GM18498 (cell line): ENCODE data around the gene PAEP.

Experiments
- ATAC-seq: cut with Tn5 transposase; IDR thresholded peaks from one replicate; pipeline ENCODE4 v1.9.1; 2021; ENCODE audit warnings: mild to moderate bottlenecking, moderate library complexity; ENCODE audit not compliant: unreplicated experiment

The PAEP gene

DNA sequence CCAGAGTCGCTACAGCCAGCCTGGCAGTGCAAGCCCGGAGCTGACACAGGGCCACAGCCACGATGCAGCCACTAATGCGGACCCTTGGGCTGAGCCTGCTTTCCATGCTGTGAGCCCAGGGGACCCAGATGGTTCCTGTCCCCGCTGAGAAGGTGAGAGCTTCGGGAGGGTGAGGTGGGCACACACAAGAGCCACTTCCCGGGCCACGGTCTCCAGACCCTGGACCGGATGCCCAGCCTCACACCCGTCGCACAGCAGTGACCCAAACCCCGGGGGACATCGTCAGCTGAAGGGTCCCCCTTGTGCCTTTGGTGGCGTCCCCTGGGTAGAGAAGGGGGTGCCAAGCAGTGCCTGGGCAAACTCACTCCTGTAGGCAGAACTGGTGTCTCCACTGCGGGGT, 13.4 kb downstream of the PAEP start:
- ATAC-seq, result no peak

DNA sequence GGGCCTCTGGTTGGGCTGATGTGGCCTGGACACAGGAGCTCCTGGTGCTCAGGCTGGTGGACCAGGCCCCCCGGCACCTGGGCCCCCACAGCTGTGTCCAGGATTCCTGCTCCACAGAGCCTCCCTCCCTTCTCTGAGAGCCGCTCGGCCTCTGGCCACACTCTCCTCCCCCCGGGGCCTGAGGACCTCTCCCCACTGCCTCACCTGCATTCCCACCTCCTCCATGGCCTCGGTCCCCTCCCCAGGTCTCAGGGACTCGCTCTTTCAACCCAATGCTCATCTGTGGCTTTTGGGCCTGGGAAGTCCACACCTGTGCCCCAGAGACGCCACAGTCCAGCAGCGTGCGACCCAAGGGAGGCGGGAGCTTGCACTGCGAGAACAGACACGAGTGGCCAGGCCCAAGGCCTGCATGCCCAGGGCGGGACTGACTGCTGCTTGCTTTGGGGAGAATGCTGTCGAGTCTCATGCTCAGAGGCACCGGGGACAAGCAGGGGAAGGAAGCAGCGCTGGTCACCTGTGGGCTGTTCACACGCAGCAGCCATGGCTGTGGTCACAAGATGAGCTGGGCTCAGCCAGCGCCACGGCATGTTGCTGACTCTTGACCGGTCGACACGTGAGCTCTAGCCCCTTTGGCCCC, 14.6 kb downstream of the PAEP start:
- ATAC-seq, result no peak

DNA sequence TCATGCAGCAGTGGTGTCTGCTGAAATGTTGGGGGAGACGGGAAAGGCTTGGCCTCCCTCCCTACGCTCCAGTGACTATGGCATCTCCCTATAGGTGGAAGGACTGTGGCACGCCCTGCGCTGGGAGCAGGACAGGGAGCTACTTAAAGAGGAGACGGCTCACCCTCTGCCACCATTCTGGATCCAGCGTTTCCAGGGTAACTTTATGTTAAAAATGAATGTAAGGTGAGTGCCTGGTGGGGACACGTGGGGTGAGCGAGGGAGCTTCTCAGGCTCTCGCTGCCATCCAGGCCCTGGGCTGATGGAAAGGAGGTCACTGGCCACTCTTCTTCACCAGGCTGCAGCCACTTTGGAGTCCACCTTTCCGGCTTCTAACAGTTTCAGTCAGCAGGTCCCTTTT, 15.7 kb downstream of the PAEP start:
- ATAC-seq, result no peak

- ATAC-seq, result no peak
These were observed 17.8 kb downstream of the PAEP start for GRCh38 chr9:135579356-135579755.

DNA sequence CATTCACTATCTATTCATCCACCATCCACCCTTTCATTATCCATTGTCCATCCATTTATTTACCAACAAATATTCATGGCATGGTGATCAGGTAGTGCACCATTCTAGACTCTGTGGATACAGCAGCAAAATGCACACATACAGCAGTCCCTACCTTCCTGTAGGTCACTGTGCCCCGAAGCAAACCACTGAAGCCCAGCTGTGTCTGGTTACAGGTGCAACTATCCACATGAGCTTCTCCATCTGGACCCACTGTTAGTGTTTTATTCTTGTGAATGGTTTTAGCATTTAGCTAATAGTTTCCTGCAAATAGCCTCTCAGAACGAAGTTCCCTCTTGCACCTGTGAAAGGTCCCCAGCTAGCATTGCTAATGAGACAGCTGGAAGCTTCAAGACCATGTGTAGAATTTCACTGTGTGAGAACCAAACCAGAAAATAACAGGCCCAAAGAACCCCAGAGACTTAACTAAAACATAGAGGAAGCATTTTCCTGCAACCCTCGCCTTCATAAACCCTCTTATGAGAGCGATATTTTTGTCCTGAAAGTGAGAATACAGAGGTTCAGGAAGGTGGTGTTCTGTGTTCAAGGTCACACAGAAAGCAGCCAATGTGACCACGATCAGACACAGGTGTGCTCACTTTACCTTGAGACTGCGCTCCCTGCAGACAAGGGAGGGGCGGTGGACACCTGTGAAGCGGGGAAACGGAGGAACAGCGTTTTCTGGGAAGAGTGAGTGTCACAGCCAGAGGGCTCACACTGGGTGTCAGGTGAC, 18.5 kb downstream of the PAEP start:
- ATAC-seq, result no peak

DNA sequence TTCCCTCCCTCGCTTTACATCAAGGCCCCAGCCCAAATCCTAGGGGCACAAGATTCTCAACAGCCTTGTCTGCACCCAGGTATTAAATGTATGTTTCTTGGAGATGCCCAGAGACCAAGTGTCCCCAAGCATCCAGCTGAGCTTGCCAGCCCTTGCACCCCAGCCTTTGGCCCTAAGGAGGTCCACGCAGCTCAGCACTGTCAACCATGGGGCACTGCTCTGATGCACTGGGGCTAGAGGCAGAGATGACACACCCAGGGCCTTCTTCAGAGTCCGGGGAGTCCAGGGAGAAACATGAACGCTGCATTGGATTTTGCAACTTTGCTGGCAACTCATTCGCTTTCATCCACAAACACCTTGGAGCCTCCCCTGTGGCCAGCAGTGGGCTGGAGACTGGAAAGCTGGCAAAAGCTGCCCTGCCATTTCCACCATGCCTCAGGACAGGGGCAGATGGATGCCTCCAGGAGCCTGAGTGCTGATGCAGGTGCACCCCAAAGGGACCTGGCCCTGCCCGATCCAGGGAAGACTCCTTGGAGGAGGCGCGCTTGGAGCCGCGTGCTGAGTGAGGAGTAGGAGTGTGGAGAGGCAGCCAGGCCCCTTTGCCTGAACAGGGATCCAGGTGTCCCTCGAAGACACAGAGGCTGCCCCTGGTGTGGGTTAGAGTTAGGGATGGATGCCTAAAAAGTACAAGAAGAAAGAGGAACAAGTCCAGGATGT, 19.3 kb downstream of the PAEP start:
- no peak for ATAC-seq

DNA sequence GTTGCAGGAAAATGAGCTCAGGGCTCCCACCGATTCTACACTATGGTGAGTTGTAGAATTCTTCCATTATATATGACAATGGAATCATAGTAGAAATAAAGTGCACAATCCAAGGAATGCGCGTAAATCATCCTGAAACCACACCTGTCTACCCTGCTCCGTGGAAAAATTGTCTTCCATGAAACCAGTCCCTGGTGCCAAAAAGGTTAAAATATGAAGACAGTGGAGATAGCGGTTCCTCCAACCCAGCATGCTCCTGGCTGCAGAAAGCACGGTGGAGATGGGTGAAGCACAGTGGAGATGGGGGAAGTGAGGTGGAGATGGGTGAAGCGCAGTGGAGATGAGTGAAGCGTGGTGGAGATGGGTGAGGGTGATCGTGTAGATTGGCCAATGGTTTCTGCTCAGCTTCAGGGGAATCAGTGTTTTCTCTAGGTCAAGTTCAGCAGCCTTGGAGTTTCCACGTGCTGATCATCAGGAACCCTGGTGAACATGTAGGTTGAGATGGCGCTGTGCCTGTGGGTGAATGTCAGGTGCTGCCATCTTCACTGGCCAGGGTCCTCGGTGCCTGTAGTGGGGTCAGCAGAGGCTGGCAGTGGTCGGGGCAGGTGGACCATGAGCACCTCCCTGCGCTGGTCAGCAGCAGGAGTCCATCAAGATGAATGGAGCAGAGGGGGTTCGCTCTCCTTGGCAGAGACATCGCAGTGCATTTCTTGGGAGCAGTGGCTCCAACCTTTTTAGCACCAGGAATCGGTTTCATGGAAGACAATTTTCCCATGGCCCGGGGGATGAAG, 20.3 kb downstream of the PAEP start:
- ATAC-seq, result no peak

GRCh38 chr9:135582541-135582940, 21.0 kb downstream of the PAEP start:
- ATAC-seq, result no peak

DNA sequence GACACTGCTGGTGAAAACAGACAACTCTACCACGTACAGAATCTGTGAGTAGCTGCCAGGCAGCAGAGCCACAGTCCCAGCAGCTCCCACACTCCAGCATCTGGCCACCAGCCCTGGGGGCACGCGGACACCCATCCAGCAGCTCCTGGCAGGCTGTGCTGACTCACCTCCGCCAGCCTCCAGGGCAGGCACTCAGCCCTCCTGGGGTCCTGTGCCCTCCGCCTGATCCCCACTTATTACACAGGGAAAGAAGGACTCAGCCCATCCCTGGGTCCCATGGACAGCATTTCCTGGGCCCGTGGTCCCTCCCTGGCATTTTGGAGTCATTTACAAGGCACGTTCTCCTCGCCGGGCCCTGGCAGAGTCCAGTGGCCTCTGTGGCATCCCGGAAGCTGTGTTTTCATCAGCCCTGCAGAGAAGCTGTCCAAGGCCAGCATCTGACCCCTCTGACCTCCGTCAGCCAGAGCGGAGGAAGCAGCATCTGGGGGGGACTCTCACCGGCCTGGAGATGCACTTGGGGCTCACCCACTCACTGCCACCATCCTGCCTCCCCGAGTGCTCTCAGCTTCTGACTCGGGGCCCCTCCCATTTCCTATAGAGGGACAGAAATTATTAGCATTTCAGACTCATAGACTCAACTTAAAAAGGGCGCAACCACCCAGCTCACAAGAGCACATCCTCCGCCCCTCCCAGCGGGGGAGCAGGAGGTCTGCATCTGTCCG, 21.6 kb downstream of the PAEP start:
- no peak for ATAC-seq

GRCh38 chr9:135583688-135584011, 22.1 kb downstream of the PAEP start:
- no peak for ATAC-seq

DNA sequence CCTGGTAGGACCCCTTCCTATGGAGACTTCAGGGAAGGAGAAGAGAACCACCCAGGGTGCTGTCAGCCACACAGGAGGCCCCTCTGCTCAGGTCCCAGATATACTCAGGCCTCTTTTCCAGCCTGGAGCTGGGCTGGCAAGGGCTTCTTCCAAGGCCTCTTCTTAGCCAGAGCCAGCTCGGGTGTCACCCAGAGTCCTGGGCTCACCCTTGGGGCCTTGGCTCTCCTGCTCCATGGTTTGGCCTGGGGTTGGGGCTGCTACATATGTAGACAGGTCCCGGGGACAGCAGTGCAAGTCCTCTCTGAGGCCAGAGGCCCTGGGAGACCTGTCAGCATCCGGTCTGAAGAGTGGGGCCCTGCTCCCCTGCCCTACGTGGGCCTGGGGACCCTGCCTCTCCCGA, 22.8 kb downstream of the PAEP start:
- no peak for ATAC-seq

- no peak for ATAC-seq
These were observed 23.4 kb downstream of the PAEP start for GRCh38 chr9:135584934-135585333.

DNA sequence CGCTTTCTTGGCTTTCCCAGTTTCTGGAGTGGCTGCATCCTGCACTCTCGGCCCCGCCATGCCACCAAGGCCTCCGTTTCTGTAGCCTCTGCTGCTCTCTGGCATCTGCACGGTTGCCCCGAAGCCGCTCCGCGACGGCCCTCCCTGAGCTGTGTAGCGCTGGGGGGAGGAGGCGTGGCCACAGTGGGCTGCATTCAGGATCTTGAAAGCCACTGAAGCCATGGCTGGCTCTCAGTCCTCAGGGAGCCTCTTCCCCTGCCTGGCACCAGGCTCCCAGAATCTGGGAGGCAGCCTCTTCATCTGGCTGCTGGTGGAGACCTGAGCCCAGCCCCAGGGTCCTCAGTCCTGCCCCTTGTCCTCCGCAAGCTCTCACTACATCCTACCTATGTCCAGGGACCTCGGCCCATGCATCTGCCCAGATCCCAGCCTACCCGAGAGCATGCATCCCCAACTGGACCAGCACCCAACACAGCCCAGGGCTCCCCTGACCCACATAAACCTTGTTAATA, 25.1 kb downstream of the PAEP start:
- ATAC-seq, result no peak

DNA sequence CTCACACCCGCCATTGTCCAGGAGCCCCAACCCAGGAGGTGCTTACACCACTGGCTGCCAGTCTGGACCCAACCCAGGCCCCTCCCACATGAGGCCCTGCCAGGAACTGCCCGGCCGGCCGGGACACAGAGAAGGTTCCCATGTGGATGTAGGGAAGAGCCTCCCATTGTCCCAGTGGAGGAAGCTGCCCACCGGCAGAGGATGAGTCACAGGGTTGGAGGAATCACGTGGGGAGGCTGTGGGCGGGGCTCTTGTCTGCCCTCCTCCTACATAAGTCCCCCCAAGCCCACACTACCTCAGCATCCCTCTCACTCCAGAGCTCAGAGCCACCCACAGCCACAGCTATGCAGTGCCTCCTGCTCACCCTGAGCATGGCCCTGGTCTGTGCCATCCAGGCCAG, 26.1 kb downstream of the PAEP start:
- ATAC-seq, result no peak

GRCh38 chr9:135588371-135588770, 26.8 kb downstream of the PAEP start:
- ATAC-seq, result no peak

GRCh38 chr9:135588886-135589595, 27.5 kb downstream of the PAEP start:
- no peak for ATAC-seq

- ATAC-seq, result no peak
These were observed 28.3 kb downstream of the PAEP start for GRCh38 chr9:135589596-135590485.

- ATAC-seq, result no peak
These were observed 29.0 kb downstream of the PAEP start for GRCh38 chr9:135590486-135591079.
